ENCODE measurements around the gene ART1.

GRCh38 chr11:3613998-3614741 is 30.8 kb upstream of the ART1 start:
- TF ChIP-seq CTCF (conservative IDR thresholded peaks at IDR 0.05; ENCODE audit: low read depth, low read length) (no peak), EZH2 (IDR thresholded peaks at IDR 0.05; ENCODE audit: low read length, unreplicated experiment) (no peak), EZH2phosphoT487 (IDR thresholded peaks at IDR 0.05; ENCODE audit: borderline replicate concordance, low read length) (no peak)

Data from PC-3 (cell line).